ENCODE data around the gene TTBK2. TPM values are rescaled to one million over a fixed set of nuclear protein-coding genes. Genes with fewer than 3 reads are reported as not detected.

The TTBK2 gene
- total and polyA plus RNA-seq, 10 of the 15 experiments (the other 5 are each of a cell fraction or from before 2014, with no cell fraction given): 0.66 to 9.1 (median 3.7) TPM

DNA sequence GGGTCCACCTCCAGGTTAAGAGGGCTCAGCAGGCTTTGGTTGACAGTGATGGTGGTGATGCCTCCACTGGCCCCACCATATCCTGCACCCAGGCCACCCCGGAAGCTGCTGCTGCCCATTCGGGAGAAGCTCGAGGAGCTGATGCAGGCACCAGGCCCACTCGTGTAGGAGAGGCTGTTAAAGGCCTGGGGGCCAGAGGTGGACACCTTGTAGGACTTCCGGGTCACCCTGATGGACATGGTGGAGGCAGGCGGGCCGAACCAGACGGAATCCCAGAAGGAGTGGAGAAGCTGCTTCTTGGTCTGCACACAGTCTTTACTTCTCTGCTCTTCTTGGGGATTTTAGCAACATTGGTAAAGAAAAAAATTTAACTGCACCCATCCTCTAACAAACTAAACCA, 118.4 kb downstream of the TTBK2 start:
- 90% methylated on average over 8 of the region's 8 CpGs for WGBS (ENCODE audit: insufficient coverage, insufficient replicate concordance, low lambda C conversion rate, missing lambda C conversion rate)
- Histone ChIP-seq H3K4me2 (ENCODE audit: control insufficient read depth, insufficient read depth) (no peak overlapping the region), H3K27me3 (replicated peaks in 1 of 2; ENCODE audit: control insufficient read depth in 2 of 2, insufficient read depth in 2 of 2, low read length in 1 of 2) (no peaks in the 10 kb centered on the region), H3K27ac (ENCODE audit: control insufficient read depth, insufficient read depth) (no peak overlapping the region), H3K4me1 (ENCODE audit: control insufficient read depth, insufficient read depth, low read length) (no peaks in the 10 kb centered on the region), H3K4me3 (no peak overlapping the region), H3K9me3 (replicated peaks; ENCODE audit: control insufficient read depth, insufficient read depth, low read length) (no peaks in the 10 kb centered on the region), H2AFZ (ENCODE audit: control insufficient read depth, low read depth, low read length) (no peak overlapping the region), H3K79me2 (ENCODE audit: control insufficient read depth, insufficient read depth, low read length) (no peaks in the 10 kb centered on the region), H4K20me1 (ENCODE audit: control insufficient read depth, insufficient read depth) (no peaks in the 10 kb centered on the region), H3K36me3 (ENCODE audit: control insufficient read depth in 2 of 2, insufficient read depth in 2 of 2, low read length in 1 of 2) (no peaks in the 10 kb centered on the region; a peak in 1 of 4 replicates), H3K9ac (ENCODE audit: control insufficient read depth, insufficient read depth, low read length) (no peak overlapping the region)
- no peak for ATAC-seq
- no TSS peak for BruUV-seq (replicated peaks)
- POLR2A ChIA-PET: no interaction called here
- TF ChIP-seq, protein P1, sequence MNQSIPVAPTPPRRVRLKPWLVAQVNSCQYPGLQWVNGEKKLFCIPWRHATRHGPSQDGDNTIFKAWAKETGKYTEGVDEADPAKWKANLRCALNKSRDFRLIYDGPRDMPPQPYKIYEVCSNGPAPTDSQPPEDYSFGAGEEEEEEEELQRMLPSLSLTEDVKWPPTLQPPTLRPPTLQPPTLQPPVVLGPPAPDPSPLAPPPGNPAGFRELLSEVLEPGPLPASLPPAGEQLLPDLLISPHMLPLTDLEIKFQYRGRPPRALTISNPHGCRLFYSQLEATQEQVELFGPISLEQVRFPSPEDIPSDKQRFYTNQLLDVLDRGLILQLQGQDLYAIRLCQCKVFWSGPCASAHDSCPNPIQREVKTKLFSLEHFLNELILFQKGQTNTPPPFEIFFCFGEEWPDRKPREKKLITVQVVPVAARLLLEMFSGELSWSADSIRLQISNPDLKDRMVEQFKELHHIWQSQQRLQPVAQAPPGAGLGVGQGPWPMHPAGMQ (IDR thresholded peaks at IDR 0.05; ENCODE audit: borderline replicate concordance): no peak
- TF ChIP-seq STAT1 (conservative IDR thresholded peaks at IDR 0.05): no peak
- TF ChIP-seq HCFC1 (IDR thresholded peaks at IDR 0.05; ENCODE audit: low read length): no peak
- TF ChIP-seq SREBF1 (IDR thresholded peaks at IDR 0.05; ENCODE audit: low read length): no peak
- TF ChIP-seq, protein P2, sequence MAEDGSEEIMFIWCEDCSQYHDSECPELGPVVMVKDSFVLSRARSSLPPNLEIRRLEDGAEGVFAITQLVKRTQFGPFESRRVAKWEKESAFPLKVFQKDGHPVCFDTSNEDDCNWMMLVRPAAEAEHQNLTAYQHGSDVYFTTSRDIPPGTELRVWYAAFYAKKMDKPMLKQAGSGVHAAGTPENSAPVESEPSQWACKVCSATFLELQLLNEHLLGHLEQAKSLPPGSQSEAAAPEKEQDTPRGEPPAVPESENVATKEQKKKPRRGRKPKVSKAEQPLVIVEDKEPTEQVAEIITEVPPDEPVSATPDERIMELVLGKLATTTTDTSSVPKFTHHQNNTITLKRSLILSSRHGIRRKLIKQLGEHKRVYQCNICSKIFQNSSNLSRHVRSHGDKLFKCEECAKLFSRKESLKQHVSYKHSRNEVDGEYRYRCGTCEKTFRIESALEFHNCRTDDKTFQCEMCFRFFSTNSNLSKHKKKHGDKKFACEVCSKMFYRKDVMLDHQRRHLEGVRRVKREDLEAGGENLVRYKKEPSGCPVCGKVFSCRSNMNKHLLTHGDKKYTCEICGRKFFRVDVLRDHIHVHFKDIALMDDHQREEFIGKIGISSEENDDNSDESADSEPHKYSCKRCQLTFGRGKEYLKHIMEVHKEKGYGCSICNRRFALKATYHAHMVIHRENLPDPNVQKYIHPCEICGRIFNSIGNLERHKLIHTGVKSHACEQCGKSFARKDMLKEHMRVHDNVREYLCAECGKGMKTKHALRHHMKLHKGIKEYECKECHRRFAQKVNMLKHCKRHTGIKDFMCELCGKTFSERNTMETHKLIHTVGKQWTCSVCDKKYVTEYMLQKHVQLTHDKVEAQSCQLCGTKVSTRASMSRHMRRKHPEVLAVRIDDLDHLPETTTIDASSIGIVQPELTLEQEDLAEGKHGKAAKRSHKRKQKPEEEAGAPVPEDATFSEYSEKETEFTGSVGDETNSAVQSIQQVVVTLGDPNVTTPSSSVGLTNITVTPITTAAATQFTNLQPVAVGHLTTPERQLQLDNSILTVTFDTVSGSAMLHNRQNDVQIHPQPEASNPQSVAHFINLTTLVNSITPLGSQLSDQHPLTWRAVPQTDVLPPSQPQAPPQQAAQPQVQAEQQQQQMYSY (CRISPR knock-in tag; IDR thresholded peaks at IDR 0.05): no peak
- intact Hi-C loops (cut with micrococcal nuclease; ENCODE audit: unreplicated experiment) (no loop called here), in situ Hi-C loops (cut with MboI) (no loop called here)
- DNase-seq (ENCODE audit: low read depth, low spot score): no peak
- RAD21 ChIA-PET (ENCODE audit: unreplicated experiment): interaction anchor here (1.6 to 2.3 kb wide), 2 partner anchors 124 to 126 kb away, joined by 6 read pairs; no protein-coding TSS in a partner anchor
- no peak for FAIRE-seq
- CTCF ChIA-PET: interaction anchor here (0.9 to 2.4 kb wide), 4 partner anchors 15 to 187 kb away, joined by 3 to 23 read pairs (median 3); no protein-coding TSS in a partner anchor
- SMC1A ChIA-PET (ENCODE audit: uncharacterized antibody, unreplicated experiment): interaction anchor here (1.6 to 2.1 kb wide), 2 partner anchors 9 to 124 kb away, joined by 8 read pairs; no protein-coding TSS in a partner anchor
